Activated CD4-positive, alpha-beta T cell treated with anti-CD3 and anti-CD28 coated beads, Interleukin-10, Interleukin-2, amounts not matched to agents 100 ng/mL and 50 ng/mL, durations not matched to agents 16 hours and 8 hours (primary cell): Measurements from ENCODE around the gene MTURN.

Experiments
- DNase-seq: peaks from one replicate; pipeline ENCODE4 v3.0.0-alpha.2; 2020

Gene MTURN

GRCh38 chr7:30136117-30136731 is 1.4 kb downstream of the MTURN start:
- no peak for DNase-seq

GRCh38 chr7:30136743-30137485 is 2.1 kb downstream of the MTURN start:
- no peak for DNase-seq

GRCh38 chr7:30139836-30140384 is 5.1 kb downstream of the MTURN start:
- DNase-seq = no peak

DNA sequence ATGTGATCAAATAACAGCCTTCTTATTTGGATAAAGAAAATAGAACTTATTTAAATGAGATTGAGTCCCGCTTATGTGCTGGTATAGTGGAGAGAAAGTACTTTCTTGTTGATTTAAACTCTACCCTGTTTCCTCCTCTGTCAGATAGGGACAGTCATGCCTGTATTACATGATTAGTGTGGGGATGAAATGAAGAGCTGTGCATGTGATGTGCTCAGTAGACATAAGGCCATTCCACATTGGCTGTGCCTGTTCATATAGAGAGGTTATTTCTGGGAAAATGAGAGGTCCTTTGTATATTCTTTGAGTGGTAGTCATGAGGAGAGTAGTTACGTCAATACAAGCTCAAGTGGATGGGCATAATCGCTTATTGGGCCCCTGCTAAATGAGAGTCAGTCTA is 5.7 kb downstream of the MTURN start:
- no peak for DNase-seq

GRCh38 chr7:30142710-30143109 is 7.9 kb downstream of the MTURN start:
- no peak for DNase-seq

DNA sequence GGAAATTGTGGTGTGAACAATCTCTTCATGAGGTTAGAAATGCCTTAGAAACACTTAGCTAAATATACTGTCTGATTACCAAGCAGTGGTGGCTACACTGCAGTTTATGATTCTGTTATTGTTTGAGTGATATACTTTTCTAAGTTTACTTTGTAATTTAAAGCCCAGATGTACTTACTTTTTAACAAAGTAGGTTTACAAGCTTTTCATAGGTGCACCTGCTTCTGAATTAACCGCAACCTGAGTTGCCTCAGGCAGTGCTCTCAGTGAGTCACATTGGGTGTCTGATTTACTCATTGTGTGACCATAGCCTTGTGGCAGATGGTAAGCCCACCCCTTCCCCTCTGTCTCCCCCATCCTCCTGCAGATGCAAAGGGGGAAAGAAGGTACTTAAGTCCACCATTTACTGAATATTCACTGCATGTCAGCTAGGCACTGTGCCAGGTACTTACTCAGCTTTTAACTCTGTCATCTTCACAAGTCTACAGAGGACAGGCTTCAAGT is 9.0 kb downstream of the MTURN start:
- DNase-seq = no peak

DNA sequence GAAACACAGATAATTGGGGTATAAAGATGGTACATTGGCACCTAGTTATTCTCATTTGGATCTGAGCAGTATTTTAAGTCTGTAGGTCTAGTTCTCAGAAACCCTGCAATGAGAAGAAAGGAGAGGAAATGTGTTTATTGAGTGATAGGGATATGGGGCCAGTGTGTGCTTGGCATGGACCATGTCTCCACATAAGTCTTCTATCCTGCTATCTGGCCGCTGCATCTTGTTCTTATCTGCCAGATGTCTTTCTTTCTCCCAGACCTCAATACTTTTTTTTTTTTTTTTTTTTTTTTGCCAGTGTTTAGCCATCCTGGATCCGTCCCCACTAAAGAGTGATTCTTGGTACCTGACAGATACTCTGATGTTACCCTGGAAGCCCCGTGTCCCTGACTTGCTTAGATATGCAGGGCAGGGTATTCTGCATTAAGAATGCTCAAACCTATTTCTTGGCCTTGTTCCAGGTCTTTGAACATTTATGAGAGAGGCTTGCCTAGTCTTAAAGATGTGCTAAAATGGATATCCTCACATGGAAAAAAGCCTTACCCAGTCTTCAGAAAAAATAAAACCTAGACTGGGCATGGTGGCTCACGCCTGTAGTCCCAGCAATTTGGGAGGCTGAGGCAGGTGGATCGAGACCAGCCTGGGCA is 10.0 kb downstream of the MTURN start:
- DNase-seq = no peak

DNA sequence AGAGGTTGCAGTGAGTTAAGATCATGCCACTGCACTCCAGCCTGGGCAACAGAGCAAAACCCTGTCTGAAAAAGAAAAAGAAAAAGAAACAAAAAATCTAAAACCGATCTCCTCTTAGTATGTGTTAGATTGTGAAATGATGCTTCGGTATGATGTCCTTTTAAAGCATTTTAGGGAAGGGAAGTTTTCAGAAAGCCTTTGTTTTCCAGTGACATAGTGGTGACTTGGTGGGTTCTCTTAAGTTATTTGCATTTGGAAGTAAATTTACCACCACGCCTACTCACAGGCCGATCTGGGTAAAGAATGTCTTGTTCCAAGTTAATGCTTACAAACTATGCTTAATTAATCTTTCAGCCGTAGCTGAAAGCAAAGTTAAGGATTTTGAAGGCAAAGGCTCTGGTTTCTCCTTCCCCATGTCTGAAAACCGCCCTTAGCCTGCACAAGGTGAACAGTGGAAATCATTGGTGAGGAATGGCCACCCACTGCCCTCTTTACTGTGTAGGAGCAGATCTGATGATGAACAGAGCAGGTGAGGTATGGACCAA is 10.7 kb downstream of the MTURN start:
- no peak for DNase-seq

GRCh38 chr7:30146127-30146612 is 11.4 kb downstream of the MTURN start:
- no peak for DNase-seq

DNA sequence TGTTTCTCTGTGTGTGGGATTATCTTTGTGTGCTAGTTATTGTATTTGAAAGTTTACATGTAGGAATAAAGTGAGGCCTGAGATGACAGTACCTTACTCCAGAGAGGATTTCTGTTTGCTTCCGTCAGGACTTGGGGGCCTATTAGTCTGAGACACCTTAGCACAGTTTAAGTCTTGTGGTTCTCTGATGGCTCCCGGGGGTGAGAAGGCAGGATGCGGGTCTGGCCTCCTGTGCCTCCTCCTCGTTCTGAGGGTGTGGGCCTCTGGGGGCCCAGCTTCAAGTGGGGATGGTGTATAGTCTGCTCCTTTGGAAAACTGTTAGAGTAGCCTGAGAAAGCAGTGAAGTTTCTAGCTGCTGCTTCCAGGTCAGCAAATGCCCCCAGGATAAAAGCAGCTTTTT is 12.4 kb downstream of the MTURN start:
- no peak for DNase-seq

DNA sequence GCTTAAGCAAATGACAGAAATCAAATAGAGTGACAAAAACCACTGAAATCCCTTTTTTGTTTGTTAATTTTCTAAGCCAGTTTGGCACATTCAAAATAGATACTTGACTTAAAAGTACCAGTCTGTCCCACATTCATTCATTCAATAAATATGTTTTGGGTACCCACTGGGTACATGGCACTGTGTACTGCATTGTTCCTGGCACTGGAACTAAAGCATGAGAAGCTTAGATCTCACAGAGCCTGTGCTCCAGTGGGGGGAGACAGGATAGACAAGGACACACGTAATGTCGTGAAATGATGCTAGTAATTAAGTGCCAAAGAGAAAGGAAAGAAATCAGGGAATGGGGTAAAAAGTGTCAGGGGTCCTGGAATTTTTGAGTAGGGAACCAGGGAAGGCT is 13.0 kb downstream of the MTURN start:
- no peak for DNase-seq

GRCh38 chr7:30148426-30148825 is 13.6 kb downstream of the MTURN start:
- DNase-seq = no peak

DNA sequence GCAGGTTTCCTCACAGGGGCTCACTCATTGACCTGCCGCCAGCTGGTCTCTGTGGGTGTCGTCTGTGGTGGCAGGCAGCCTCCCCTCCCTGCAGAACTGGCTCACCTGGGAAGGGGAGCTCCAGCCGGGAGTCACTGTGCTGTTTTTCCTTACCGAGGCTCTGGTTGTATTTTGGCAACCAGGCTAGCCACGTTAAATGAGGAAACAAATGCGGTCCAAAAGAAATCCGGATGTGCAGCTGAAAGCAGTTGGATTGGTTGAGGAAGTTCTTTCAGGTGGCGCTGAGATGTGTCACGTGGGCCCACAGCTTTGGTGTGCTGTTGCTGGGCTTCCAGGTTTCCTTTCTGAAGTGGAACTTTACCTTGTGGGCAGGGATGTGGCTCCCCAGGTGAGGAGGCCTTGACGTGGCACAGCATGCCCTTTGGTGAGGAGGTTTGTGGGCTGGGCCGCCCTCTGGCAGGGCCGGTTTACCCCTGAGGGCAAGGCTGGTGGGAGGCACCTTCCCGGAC is 14.2 kb downstream of the MTURN start:
- DNase-seq = no peak

- DNase-seq = no peak
These were observed 15.0 kb downstream of the MTURN start for GRCh38 chr7:30149640-30150272.

GRCh38 chr7:30150711-30151110 is 15.9 kb downstream of the MTURN start:
- DNase-seq = no peak

DNA sequence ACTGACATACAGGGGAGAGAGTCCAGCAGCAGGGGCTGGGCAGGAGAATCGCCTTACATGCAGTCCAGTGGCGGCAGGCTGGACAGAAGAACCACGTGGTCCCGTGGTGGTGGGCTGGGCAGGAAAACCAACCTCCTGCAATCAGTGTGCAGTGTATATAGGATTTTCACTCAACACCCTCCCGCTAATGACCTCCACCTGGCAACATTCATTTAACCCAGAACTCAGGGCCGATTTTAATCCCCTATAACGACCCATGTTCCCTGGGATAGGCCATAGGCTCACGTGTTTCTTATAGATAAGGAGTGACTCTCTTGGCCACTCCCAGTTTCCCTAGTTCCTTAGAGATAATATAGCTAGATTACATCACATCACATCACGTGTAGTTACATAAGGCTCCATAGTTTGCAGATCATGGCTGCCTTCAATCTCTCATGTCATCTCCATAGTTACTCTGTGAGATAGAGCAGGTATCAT is 19.4 kb downstream of the MTURN start:
- DNase-seq = no peak

GRCh38 chr7:30155481-30155880 is 20.7 kb downstream of the MTURN start:
- no peak for DNase-seq

DNA sequence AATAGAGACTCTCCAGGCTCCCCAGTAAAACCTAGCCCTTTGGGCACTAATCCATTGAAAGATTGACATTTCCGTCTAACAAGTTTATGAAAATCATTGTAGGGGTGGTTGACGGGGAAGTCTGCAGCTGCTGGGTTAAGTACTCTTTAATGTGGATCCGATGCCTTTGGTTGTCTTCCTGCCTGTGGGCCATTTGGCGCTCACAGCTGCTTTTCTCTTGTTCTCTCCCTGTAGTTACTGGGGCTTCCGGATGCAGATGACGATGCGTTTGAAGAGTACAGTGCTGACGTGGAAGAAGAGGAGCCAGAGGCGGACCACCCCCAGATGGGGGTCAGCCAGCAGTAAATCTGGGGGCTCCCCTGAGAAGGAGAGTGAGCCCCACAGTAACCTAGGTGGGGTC is 22.4 kb downstream of the MTURN start:
- DNase-seq = no peak

- DNase-seq = no peak
These were observed 24.4 kb downstream of the MTURN start for GRCh38 chr7:30159163-30159562.

DNA sequence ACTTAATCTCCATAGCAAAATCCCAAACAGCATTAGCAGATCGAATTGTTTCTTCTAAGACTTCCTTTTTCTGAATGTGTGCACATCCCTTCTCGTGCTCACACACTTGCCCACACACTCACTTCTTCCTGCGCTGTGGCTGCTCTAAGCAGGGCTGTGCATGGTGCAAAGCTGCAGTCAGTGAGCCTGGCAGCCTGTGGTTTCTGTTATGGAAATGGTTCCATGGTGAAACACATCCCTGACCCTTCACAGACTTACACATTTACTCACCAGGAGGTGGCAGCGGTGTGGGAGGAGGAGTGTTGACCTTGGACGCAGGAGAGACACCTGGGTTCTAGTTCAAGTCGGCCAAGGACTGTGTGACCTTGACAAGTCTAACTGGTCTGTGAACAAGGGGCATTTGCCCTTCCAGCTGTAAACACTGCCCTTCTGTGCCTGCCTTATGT is 24.9 kb downstream of the MTURN start:
- DNase-seq = peak; percentile 57

DNA sequence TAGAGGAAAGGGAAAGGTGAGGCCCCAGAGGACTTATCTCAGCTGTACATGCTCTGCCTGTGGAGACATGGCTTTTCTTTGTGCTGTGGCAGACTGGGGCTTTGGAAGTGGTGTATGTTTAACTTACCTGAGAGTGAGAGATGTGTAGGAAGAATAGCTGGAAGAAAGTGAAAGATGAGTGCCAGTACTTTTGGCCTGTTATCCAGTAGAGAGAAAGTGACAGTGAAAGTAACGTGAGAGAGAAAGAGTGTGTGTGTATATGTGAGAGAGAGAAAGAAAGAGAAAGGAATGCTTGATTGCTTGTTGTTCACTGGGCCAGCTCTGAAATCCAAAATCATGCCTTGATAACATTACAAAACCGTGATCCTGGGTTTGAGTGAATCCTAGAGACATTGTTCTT is 25.5 kb downstream of the MTURN start:
- no peak for DNase-seq

- no peak for DNase-seq
These were observed 27.3 kb downstream of the MTURN start for GRCh38 chr7:30162133-30162532.
